Gastroesophageal sphincter (tissue), 4 donors: ENCODE results near the gene ADORA3. TPM values are rescaled to one million over a fixed set of nuclear protein-coding genes. Genes with fewer than 3 reads are reported as not detected.
A peak's percentile ranks its signal among the peaks of the same experiment; 100 is the strongest.

ENCODE experiments used
- ATAC-seq: fragments of 150-250 bp; one replicate; pipeline ENCODE4 v1.9.1; 2016; ENCODE audit warnings: mild to moderate bottlenecking, moderate library complexity
- H3K27ac ChIP-seq, 4 donors: fragments of 200-600 bp; sonication (generic) in 3 of 4; 1 replicate in 3 of 4; 2 replicates in 1 of 4; pipeline ENCODE4 v1.5.1; 2016 to 2019
- H3K27me3 ChIP-seq: fragments of 200-600 bp; sonication (generic); one replicate; pipeline ENCODE4 v1.5.1; 2019
- H3K36me3 ChIP-seq, 2 donors: fragments of 200-600 bp; sonication (generic); one replicate each; pipeline ENCODE4 v1.5.1; 2019; ENCODE audit warnings: control low read depth in 1 of 2
- H3K4me1 ChIP-seq, 3 donors: fragments of 200-600 bp; sonication (generic); 1 replicate in 2 of 3; 2 replicates in 1 of 3; pipeline ENCODE4 v1.5.1; 2016 to 2019; ENCODE audit warnings: control low read depth in 2 of 3
- H3K4me3 ChIP-seq, 2 donors: fragments of 200-600 bp; sonication (generic); one replicate each; pipeline ENCODE4 v1.5.1; 2019; ENCODE audit warnings: mild to moderate bottlenecking in 1 of 2, moderate library complexity in 1 of 2
- H3K9me3 ChIP-seq, 3 donors: fragments of 200-600 bp; sonication (generic); one replicate each; pipeline ENCODE4 v1.5.1; 2017 to 2019; ENCODE audit warnings: control low read depth in 2 of 3
- CTCF ChIP-seq, 4 experiments: fragments of 200-600 bp in 2 of 4; fragments of 450-650 bp in 2 of 4; sonication (generic) in 1 of 4; IDR thresholded peaks; one replicate each; pipeline ENCODE4 v1.5.1; 2017 to 2019; ENCODE audit warnings: antibody characterized with exemption in 4 of 4, mild to moderate bottlenecking in 2 of 4, moderate library complexity in 2 of 4
- EP300 ChIP-seq: sonication (generic); formaldehyde crosslinking; IDR thresholded peaks from one replicate; pipeline ENCODE4 v1.6.1; 2017; ENCODE audit warnings: antibody characterized with exemption, mild to moderate bottlenecking
- POLR2A ChIP-seq, 2 donors: fragments of 450-650 bp; IDR thresholded peaks; one replicate each; pipeline ENCODE4 v1.6.1; 2017; ENCODE audit warnings: antibody characterized with exemption in 2 of 2, mild to moderate bottlenecking in 2 of 2, moderate library complexity in 1 of 2
- POLR2AphosphoS5 ChIP-seq: sonication (generic); formaldehyde crosslinking; IDR thresholded peaks from one replicate; pipeline ENCODE4 v1.6.1; 2017; ENCODE audit warnings: antibody characterized with exemption
- WGBS, 2 donors: methylation state at CpG; one replicate each; pipeline ENCODE4 v1.1.5; 2018; ENCODE audit warnings: low coverage in 1 of 2; 5-methylcytosine and 5-hydroxymethylcytosine counted together
- small RNA-seq, 4 donors: library from RNA; depleted of rRNA; stranded (forward); fragments of <200 nt; gene quantifications; one replicate each; pipeline ENCODE3, GENCODE V24; 2016
- total RNA-seq, 4 donors: library from RNA; depleted of rRNA; stranded (reverse); fragments of >200 nt; gene quantifications; one replicate each; pipeline ENCODE4 v1.1.0, GENCODE V29; 2016

Gene ADORA3
- total RNA-seq, 4 donors from 2014 or later: 3.4 to 13.7 (median 7.8) TPM

- ATAC-seq: no peak
- 36 to 77% methylated on average over 1 to 3 of the region's 3 CpGs for WGBS, 2 donors
- H3K4me1 ChIP-seq: peaks cover 21 to 65% (median 31%) of the 10 kb centered on the region in 3 donors
- TF ChIP-seq POLR2AphosphoS5: no peak
- no peak for TF ChIP-seq CTCF (IDR thresholded peaks at IDR 0.05)
- H3K27me3 ChIP-seq: no peaks in the 10 kb centered on the region
- H3K9me3 ChIP-seq: no peaks in the 10 kb centered on the region
- H3K36me3 ChIP-seq: peaks cover 5 to 46% of the 10 kb centered on the region in 2 donors
- H3K27ac ChIP-seq: no peak overlapping the region
- no peak overlapping the region for H3K4me3 ChIP-seq
Observed at GRCh38 chr1:111453706-111454105, 49.7 kb downstream of the ADORA3 start.

GRCh38 chr1:111452581-111452980 lies 50.9 kb downstream of the ADORA3 start:
- ATAC-seq: no peak
- Histone ChIP-seq H3K9me3 (no peaks in the 10 kb centered on the region), H3K4me1 (peaks cover 21 to 75% (median 31%) of the 10 kb centered on the region in 3 donors), H3K36me3 (peaks cover 5 to 35% of the 10 kb centered on the region in 2 donors), H3K27ac (no peak overlapping the region), H3K4me3 (no peak overlapping the region), H3K27me3 (no peaks in the 10 kb centered on the region)
- 79% methylated on average over 3 of the region's 3 CpGs; no CpG with 5 or more reads in 1 of the 2 donors for WGBS, 2 donors
- no peak for TF ChIP-seq POLR2AphosphoS5
- TF ChIP-seq EP300: no peak
- TF ChIP-seq CTCF (IDR thresholded peaks at IDR 0.05): no peak
- TF ChIP-seq POLR2A (IDR thresholded peaks at IDR 0.05): no peak

- no peak for ATAC-seq
- H3K4me3 ChIP-seq: peak overlapping the region; percentile 74
- no peaks in the 10 kb centered on the region for H3K9me3 ChIP-seq
- H3K36me3 ChIP-seq: peaks cover 0 to 34% of the 10 kb centered on the region in 2 donors
- peak overlapping the region in 1 of 4 donors; percentile 86 for H3K27ac ChIP-seq
- no peak for TF ChIP-seq POLR2A (IDR thresholded peaks at IDR 0.05)
- TF ChIP-seq EP300: no peak
- no peak for TF ChIP-seq POLR2AphosphoS5
- TF ChIP-seq CTCF (IDR thresholded peaks at IDR 0.05): no peak
- WGBS, 2 donors: 48 to 56% methylated on average over 3 of the region's 3 CpGs
- H3K4me1 ChIP-seq: peaks cover 21 to 78% (median 31%) of the 10 kb centered on the region in 3 donors
- H3K27me3 ChIP-seq: no peaks in the 10 kb centered on the region
Observed at GRCh38 chr1:111450185-111450584, 53.2 kb downstream of the ADORA3 start.

GRCh38 chr1:111449703-111450017 lies 53.8 kb downstream of the ADORA3 start:
- no peak for TF ChIP-seq CTCF (IDR thresholded peaks at IDR 0.05)
- TF ChIP-seq POLR2AphosphoS5: no peak
- no peak for TF ChIP-seq EP300
- no peak for TF ChIP-seq POLR2A (IDR thresholded peaks at IDR 0.05)
- H3K27me3 ChIP-seq: no peaks in the 10 kb centered on the region
- ATAC-seq: no peak
- WGBS, 2 donors: 0 to 1% methylated on average over 7 to 8 of the region's 8 CpGs
- peak overlapping the region; percentile 65 to 86 (median 86) for H3K27ac ChIP-seq
- peaks cover 18 to 72% (median 29%) of the 10 kb centered on the region in 3 donors for H3K4me1 ChIP-seq
- peaks cover 0 to 34% of the 10 kb centered on the region in 2 donors for H3K36me3 ChIP-seq
- no peaks in the 10 kb centered on the region for H3K9me3 ChIP-seq
- H3K4me3 ChIP-seq: peak overlapping the region; percentile 74

Small RNAs within 50 kb of the gene (small RNA-seq; reads per million reads assigned to genes)
- 0 reads per million in 4 donors for gene RNU6-792P

Other genes with a start within 250 kb of the ADORA3 start
- not detected for gene CHIA, start 212.8 kb downstream of the ADORA3 start, total RNA-seq
- gene OVGP1, start 75.9 kb downstream of the ADORA3 start, total RNA-seq: 1 to 10 TPM in 3 of 4 donors, under 1 TPM in 1; 0.25 to 3.6 (median 2.1) TPM
- gene WDR77, start 54.4 kb downstream of the ADORA3 start, total RNA-seq: 10 to 100 TPM; 20.5 to 33.5 (median 28.7) TPM
- 100 to 1,000 TPM; 166 to 232 (median 192) TPM for gene ATP5PB, start 54.2 kb downstream of the ADORA3 start, total RNA-seq
- 10 to 100 TPM in 2 of 4 donors, 1 to 10 TPM in 2; 5.9 to 24.5 (median 13.7) TPM for gene C1orf162, start 29.6 kb downstream of the ADORA3 start, total RNA-seq
- gene TMIGD3, start within 50 bp of the ADORA3 start, total RNA-seq: 10 to 100 TPM in 1 of 4 donors, 1 to 10 TPM in 1, under 1 TPM in 1, not detected in 1; 0.85 to 14.1 (median 3.2) TPM
- gene RAP1A, start 116.2 kb upstream of the ADORA3 start, total RNA-seq: 100 to 1,000 TPM; 177 to 268 (median 214) TPM
- 10 to 100 TPM in 1 of 4 donors, 1 to 10 TPM in 3; 7.2 to 12.8 (median 8.8) TPM for gene INKA2, start 235.8 kb upstream of the ADORA3 start, total RNA-seq